PC-9 (cell line): Measurements from ENCODE around the gene DACT2. TPM values are rescaled to one million over a fixed set of nuclear protein-coding genes. Genes with fewer than 3 reads are reported as not detected.

Experiments
- BruUV-seq: library from RNA; stranded (reverse); fragments of 400-500 nt; replicated peaks from 2 replicates; lab custom pipeline; 2021; lab: Mats Ljungman, UMichigan
- CTCF ChIA-PET: fragments of 300-600 bp; sonication (Branson Sonifier 250); formaldehyde crosslinking; loops from one replicate; lab custom pipeline; 2022; ENCODE audit warnings: antibody characterized with exemption; lab: Charles Lee
- POLR2A ChIA-PET: fragments of 300-600 bp; sonication (Branson Sonifier 250); formaldehyde crosslinking; loops from one replicate; lab custom pipeline; 2022; ENCODE audit warnings: antibody characterized with exemption; ENCODE audit not compliant: unreplicated experiment; lab: Charles Lee
- DNase-seq, 2 experiments: peaks; one replicate each; pipeline versions ENCODE4 v3.0.0 to v3.0.0-alpha.2; 2015 to 2022; ENCODE audit warnings: mixed read lengths in 1 of 2
- H2AFZ ChIP-seq: fragments of 200-600 bp; sonication (generic); 2 replicates; pipeline ENCODE4 v1.8.1; 2017; ENCODE audit warnings: antibody characterized with exemption
- H3F3A ChIP-seq: fragments of 200-600 bp; sonication (generic); 2 replicates; pipeline ENCODE4 v1.8.1; 2017; ENCODE audit warnings: antibody characterized with exemption, mild to moderate bottlenecking, low read depth; ENCODE audit not compliant: insufficient read depth
- H3K27ac ChIP-seq: fragments of 200-600 bp; sonication (generic); 2 replicates; pipeline ENCODE4 v1.6.1; 2016; ENCODE audit warnings: mixed run types
- H3K27me3 ChIP-seq: fragments of 200-600 bp; sonication (generic); 2 replicates; pipeline ENCODE4 v1.6.1; 2016; ENCODE audit warnings: low read depth, mixed run types; ENCODE audit not compliant: insufficient read depth
- H3K36me3 ChIP-seq: fragments of 200-600 bp; sonication (generic); 2 replicates; pipeline ENCODE4 v1.6.1; 2016; ENCODE audit warnings: low read depth, mixed run types
- H3K4me1 ChIP-seq: fragments of 200-600 bp; sonication (generic); replicated peaks from 2 replicates; pipeline ENCODE4 v1.6.1; 2016; ENCODE audit warnings: mixed run types; ENCODE audit not compliant: insufficient read depth
- H3K4me2 ChIP-seq: fragments of 200-600 bp; sonication (generic); 2 replicates; pipeline ENCODE4 v1.6.1; 2017; ENCODE audit warnings: mixed run types
- H3K4me3 ChIP-seq: fragments of 200-600 bp; sonication (generic); 2 replicates; pipeline ENCODE4 v1.6.1; 2016; ENCODE audit warnings: mixed run types
- H3K79me2 ChIP-seq: fragments of 200-600 bp; sonication (generic); 2 replicates; pipeline ENCODE4 v1.6.1; 2017; ENCODE audit warnings: low read depth, mixed run types
- H3K9me2 ChIP-seq: fragments of 200-600 bp; sonication (generic); 2 replicates; pipeline ENCODE4 v1.8.1; 2017; ENCODE audit warnings: mild to moderate bottlenecking; ENCODE audit not compliant: insufficient read depth
- H3K9me3 ChIP-seq: fragments of 200-600 bp; sonication (generic); 2 replicates; pipeline ENCODE4 v1.8.1; 2016; ENCODE audit warnings: low read depth; ENCODE audit not compliant: insufficient read depth
- H4K20me1 ChIP-seq: fragments of 200-600 bp; sonication (generic); 2 replicates; pipeline ENCODE4 v1.8.1; 2017; ENCODE audit not compliant: insufficient read depth
- CTCF ChIP-seq: fragments of 200-600 bp; sonication (generic); conservative IDR thresholded peaks from 2 replicates; pipeline ENCODE4 v1.6.1; 2017; ENCODE audit warnings: mixed run types, antibody characterized with exemption, mild to moderate bottlenecking, moderate library complexity
- EZH2 ChIP-seq: fragments of 200-600 bp; sonication (generic); IDR thresholded peaks from 2 replicates; pipeline ENCODE4 v1.8.0; 2017; ENCODE audit warnings: antibody characterized with exemption, low read depth
- intact Hi-C: fragments of 100-400 bp; cut with micrococcal nuclease; formaldehyde crosslinking; loops from one replicate; pipeline ENCODE4 v1.10.0; 2022; ENCODE audit not compliant: unreplicated experiment
- total RNA-seq: library from RNA; stranded (reverse); gene quantifications from 2 replicates; pipeline ENCODE4 v1.2.3, GENCODE V29; 2021

DACT2 gene
- total RNA-seq, 1 experiment from 2014 or later = not detected

GRCh38 chr6:168349718-168350210 lies 30.2 kb upstream of the DACT2 start:
- DNase-seq = no peak
- H3F3A ChIP-seq = no peaks in the 10 kb centered on the region
- POLR2A ChIA-PET = no interaction called here

GRCh38 chr6:168348186-168348585 lies 28.6 kb upstream of the DACT2 start:
- H3K79me2 ChIP-seq = no peaks in the 10 kb centered on the region
- intact Hi-C loops = no loop called here
- H3K9me2 ChIP-seq = no peaks in the 10 kb centered on the region
- no peaks in the 10 kb centered on the region for H3K9me3 ChIP-seq
- no peak for DNase-seq
- H3K27me3 ChIP-seq = peaks cover 90% of the 10 kb centered on the region
- H3K4me1 ChIP-seq = no peaks in the 10 kb centered on the region
- no peaks in the 10 kb centered on the region for H4K20me1 ChIP-seq
- no peaks in the 10 kb centered on the region for H3K36me3 ChIP-seq
- H2AFZ ChIP-seq = no peak overlapping the region
- ChIA-PET CTCF (no interaction called here), POLR2A (no interaction called here)
- H3K4me3 ChIP-seq = no peak overlapping the region
- H3K4me2 ChIP-seq = no peak overlapping the region
- BruUV-seq = no TSS peak
- TF ChIP-seq EZH2 (no peak), CTCF (no peak)
- no peaks in the 10 kb centered on the region for H3F3A ChIP-seq
- no peak overlapping the region for H3K27ac ChIP-seq

More at GRCh38 chr6:168349718-168350210, 30.2 kb upstream of the DACT2 start:
- CTCF ChIA-PET = no interaction called here
- no peak overlapping the region for H3K4me2 ChIP-seq
- TF ChIP-seq CTCF (no peak), EZH2 (no peak)
- H3K36me3 ChIP-seq = no peaks in the 10 kb centered on the region
- H4K20me1 ChIP-seq = no peaks in the 10 kb centered on the region
- intact Hi-C loops = no loop called here
- no TSS peak for BruUV-seq
- no peaks in the 10 kb centered on the region for H3K9me3 ChIP-seq
- no peak overlapping the region for H2AFZ ChIP-seq
- H3K27ac ChIP-seq = no peak overlapping the region
- H3K27me3 ChIP-seq = peaks cover 87% of the 10 kb centered on the region
- H3K9me2 ChIP-seq = no peaks in the 10 kb centered on the region
- H3K4me1 ChIP-seq = no peaks in the 10 kb centered on the region
- H3K4me3 ChIP-seq = no peak overlapping the region
- no peaks in the 10 kb centered on the region for H3K79me2 ChIP-seq

GRCh38 chr6:168347615-168348014 lies 28.0 kb upstream of the DACT2 start:
- Histone ChIP-seq H3K9me3 (no peaks in the 10 kb centered on the region), H3K27ac (no peak overlapping the region), H2AFZ (no peak overlapping the region), H4K20me1 (no peaks in the 10 kb centered on the region), H3K36me3 (no peaks in the 10 kb centered on the region), H3K9me2 (no peaks in the 10 kb centered on the region), H3K4me3 (no peak overlapping the region), H3K27me3 (peaks cover 90% of the 10 kb centered on the region), H3K4me2 (no peak overlapping the region), H3F3A (no peaks in the 10 kb centered on the region), H3K79me2 (no peaks in the 10 kb centered on the region), H3K4me1 (no peaks in the 10 kb centered on the region)
- CTCF ChIA-PET = no interaction called here
- intact Hi-C loops = no loop called here
- no TSS peak for BruUV-seq
- TF ChIP-seq EZH2 (no peak), CTCF (no peak)
- no peak for DNase-seq
- POLR2A ChIA-PET = no interaction called here
